Upper lobe of left lung (tissue), 4 donors: ENCODE measurements around the gene VAMP7.

Experiments
- CTCF ChIP-seq, 6 experiments: fragments of 450-650 bp in 4 of 6; fragments of 200-600 bp in 2 of 6; sonication (generic) in 2 of 6; IDR thresholded peaks; one replicate each; pipeline ENCODE4 v1.5.1; 2016 to 2019; ENCODE audit warnings: antibody characterized with exemption in 6 of 6
- EP300 ChIP-seq, 4 donors: sonication (generic); formaldehyde crosslinking; IDR thresholded peaks; one replicate each; pipeline ENCODE4 v1.5.1; 2017; ENCODE audit warnings: antibody characterized with exemption in 4 of 4, control low read depth in 2 of 4
- POLR2A ChIP-seq, 4 donors: fragments of 450-650 bp; IDR thresholded peaks; one replicate each; pipeline ENCODE4 v1.5.1; 2016 to 2017; ENCODE audit warnings: antibody characterized with exemption in 4 of 4, mild to moderate bottlenecking in 2 of 4
- POLR2AphosphoS5 ChIP-seq, 2 donors: sonication (generic); formaldehyde crosslinking; IDR thresholded peaks; one replicate each; pipeline ENCODE4 v1.5.1; 2017; ENCODE audit warnings: antibody characterized with exemption in 2 of 2

GRCh38 chrX:155938132-155938531, 57.0 kb downstream of the VAMP7 start:
- TF ChIP-seq POLR2AphosphoS5 (IDR thresholded peaks at IDR 0.05) (no peak), CTCF (IDR thresholded peaks at IDR 0.05) (no peak), EP300 (IDR thresholded peaks at IDR 0.05) (no peak), POLR2A (IDR thresholded peaks at IDR 0.05) (no peak)
